H1 (cell line): ENCODE data around the gene CLPTM1L. TPM values are rescaled to one million over a fixed set of nuclear protein-coding genes. Genes with fewer than 3 reads are reported as not detected.
A peak's percentile ranks its signal among the peaks of the same experiment; 100 is the strongest.

Experiments used
- CTCF ChIA-PET: fragments of 300-600 bp; sonication (Branson Sonifier 250); formaldehyde crosslinking; loops from one replicate; lab custom pipeline; 2021; ENCODE audit not compliant: partially characterized antibody; lab: Charles Lee
- POLR2A ChIA-PET: fragments of 300-600 bp; sonication (Branson Sonifier 250); formaldehyde crosslinking; loops from one replicate; lab custom pipeline; 2021; ENCODE audit warnings: inconsistent platforms; ENCODE audit not compliant: partially characterized antibody; lab: Charles Lee
- DNase-seq, 2 experiments: peaks; one replicate each; pipeline versions ENCODE4 v3.0.0 to v3.0.0-alpha.2; 2010 to 2022; ENCODE audit warnings: low spot score in 2 of 2, low read depth in 1 of 2, mixed read lengths in 1 of 2
- FAIRE-seq: peaks from 2 replicates; lab custom pipeline; 2011; peaks lifted over from hg19 to GRCh38; lab: Jason Lieb, UNC
- H2AFZ ChIP-seq: 2 replicates; pipeline ENCODE4 v1.8.1; 2012; ENCODE audit warnings: low read length, inconsistent platforms
- H2AK5ac ChIP-seq: 2 replicates; pipeline ENCODE4 v1.6.1; 2013; ENCODE audit warnings: low read depth, low read length
- H2BK120ac ChIP-seq: replicated peaks from 2 replicates; pipeline ENCODE3; 2013; ENCODE audit warnings: low read depth, low read length, inconsistent platforms
- H2BK12ac ChIP-seq: 2 replicates; pipeline ENCODE4 v1.6.1; 2013; ENCODE audit warnings: low read depth, low read length
- H2BK15ac ChIP-seq: 2 replicates; pipeline ENCODE4 v1.6.1; 2013; ENCODE audit warnings: low read length
- H2BK20ac ChIP-seq: 2 replicates; pipeline ENCODE4 v1.6.1; 2013; ENCODE audit warnings: low read length
- H2BK5ac ChIP-seq: 2 replicates; pipeline ENCODE4 v1.6.1; 2013; ENCODE audit warnings: low read depth, low read length
- H3K14ac ChIP-seq: 2 replicates; pipeline ENCODE4 v1.6.1; 2013; ENCODE audit warnings: inconsistent platforms; ENCODE audit not compliant: insufficient read length
- H3K18ac ChIP-seq: 2 replicates; pipeline ENCODE4 v1.6.1; 2013; ENCODE audit warnings: low read length; ENCODE audit errors: extremely low read depth
- H3K23ac ChIP-seq: 2 replicates; pipeline ENCODE4 v1.6.1; 2013; ENCODE audit warnings: inconsistent platforms; ENCODE audit not compliant: insufficient read length
- H3K23me2 ChIP-seq: 2 replicates; pipeline ENCODE4 v1.6.1; 2013; ENCODE audit warnings: low read depth, low read length
- H3K27ac ChIP-seq: 2 replicates; pipeline ENCODE4 v1.6.1; 2011; ENCODE audit warnings: low read depth, low read length, inconsistent platforms
- H3K27me3 ChIP-seq, 4 experiments: replicated peaks in 1 of 4; 1 replicate in 1 of 4; 2 replicates in 3 of 4; pipeline versions ENCODE4 v1.6.1 to v1.8.1; 2011 to 2013; ENCODE audit warnings: low read length in 3 of 4, mild to moderate bottlenecking in 3 of 4, inconsistent platforms in 2 of 4, mixed read lengths in 2 of 4, moderate library complexity in 1 of 4; ENCODE audit not compliant: control insufficient read depth in 3 of 4, insufficient read depth in 3 of 4; ENCODE audit errors: extremely low read depth in 1 of 4
- H3K36me3 ChIP-seq, 4 experiments: 2 replicates each; pipeline versions ENCODE4 v1.6.1 to v1.8.1; 2011 to 2013; ENCODE audit warnings: mild to moderate bottlenecking in 4 of 4, low read length in 3 of 4, moderate library complexity in 2 of 4, control low read depth in 1 of 4, inconsistent platforms in 1 of 4; ENCODE audit not compliant: insufficient read depth in 4 of 4, control insufficient read depth in 2 of 4
- H3K4ac ChIP-seq: replicated peaks from 2 replicates; pipeline ENCODE3; 2013; ENCODE audit warnings: low read length, low read depth, mixed read lengths, inconsistent platforms; ENCODE audit not compliant: insufficient read length
- H3K4me1 ChIP-seq, 4 experiments: replicated peaks in 1 of 4; 1 replicate in 1 of 4; 2 replicates in 3 of 4; pipeline versions ENCODE4 v1.6.1 to v1.8.1; 2011 to 2013; ENCODE audit warnings: low read length in 3 of 4, inconsistent platforms in 2 of 4, mixed read lengths in 1 of 4; ENCODE audit not compliant: insufficient read depth in 4 of 4, control insufficient read depth in 3 of 4
- H3K4me2 ChIP-seq, 2 experiments: 2 replicates each; pipeline versions ENCODE4 v1.6.1 to v1.8.1; 2011 to 2013; ENCODE audit warnings: low read depth in 2 of 2, low read length in 2 of 2, control low read depth in 1 of 2, inconsistent platforms in 1 of 2, mild to moderate bottlenecking in 1 of 2; ENCODE audit not compliant: insufficient read depth in 1 of 2
- H3K4me3 ChIP-seq, 4 experiments: fragments of 200-600, 300-600 bp in 1 of 4; sonication (generic), shearing (Covaris generic), sonication (Bioruptor Twin) in 1 of 4; 2 replicates each; pipeline versions ENCODE4 v1.5.1 to v1.8.1; 2011 to 2016; ENCODE audit warnings: low read length in 4 of 4, low read depth in 3 of 4, control low read depth in 2 of 4, inconsistent platforms in 2 of 4, mild to moderate bottlenecking in 2 of 4, mixed read lengths in 1 of 4, moderate library complexity in 1 of 4; ENCODE audit not compliant: insufficient read depth in 2 of 4; ENCODE audit errors: extremely low read depth in 1 of 4
- H3K56ac ChIP-seq: replicated peaks from 2 replicates; pipeline ENCODE3; 2013; ENCODE audit warnings: low read depth, mild to moderate bottlenecking, mixed read lengths, low read length, inconsistent platforms; ENCODE audit not compliant: insufficient read length
- H3K79me1 ChIP-seq: 2 replicates; pipeline ENCODE4 v1.6.1; 2013; ENCODE audit warnings: low read depth, low read length, control low read depth
- H3K79me2 ChIP-seq, 2 experiments: 2 replicates each; pipeline versions ENCODE4 v1.6.1 to v1.8.1; 2012 to 2013; ENCODE audit warnings: low read length in 2 of 2, mild to moderate bottlenecking in 2 of 2, inconsistent platforms in 1 of 2; ENCODE audit not compliant: insufficient read depth in 2 of 2, control insufficient read depth in 1 of 2
- H3K9ac ChIP-seq, 4 experiments: replicated peaks in 1 of 4; 1 replicate in 1 of 4; 2 replicates in 3 of 4; pipeline versions ENCODE4 v1.6.1 to v1.8.1; 2011 to 2013; ENCODE audit warnings: low read depth in 3 of 4, low read length in 3 of 4, control low read depth in 2 of 4, mild to moderate bottlenecking in 2 of 4, moderate library complexity in 2 of 4, inconsistent platforms in 1 of 4; ENCODE audit errors: extremely low read depth in 1 of 4
- H3K9me3 ChIP-seq, 2 experiments: 2 replicates each; pipeline versions ENCODE4 v1.6.1 to v1.8.1; 2012 to 2013; ENCODE audit warnings: mild to moderate bottlenecking in 2 of 2, moderate library complexity in 2 of 2, control low read depth in 1 of 2, inconsistent platforms in 1 of 2, low read depth in 1 of 2, low read length in 1 of 2, mixed read lengths in 1 of 2; ENCODE audit not compliant: insufficient read depth in 2 of 2
- H4K20me1 ChIP-seq, 2 experiments: replicated peaks in 1 of 2; 2 replicates each; pipeline versions ENCODE3 to v1.8.1; 2011 to 2013; ENCODE audit warnings: inconsistent platforms in 2 of 2, low read length in 2 of 2, mild to moderate bottlenecking in 1 of 2; ENCODE audit not compliant: insufficient read depth in 2 of 2, control insufficient read depth in 1 of 2
- H4K5ac ChIP-seq: 2 replicates; pipeline ENCODE4 v1.6.1; 2013; ENCODE audit warnings: low read length, low read depth, mixed read lengths, inconsistent platforms; ENCODE audit not compliant: insufficient read length
- H4K8ac ChIP-seq: 2 replicates; pipeline ENCODE4 v1.8.0; 2013; ENCODE audit warnings: mild to moderate bottlenecking, moderate library complexity, low read length, inconsistent platforms; ENCODE audit not compliant: insufficient read depth; ENCODE audit errors: extremely low read depth
- H4K91ac ChIP-seq: replicated peaks from 2 replicates; pipeline ENCODE3; 2013; ENCODE audit warnings: low read length, mixed read lengths, inconsistent platforms; ENCODE audit not compliant: insufficient read length
- BRCA1 ChIP-seq: IDR thresholded peaks from 2 replicates; pipeline ENCODE4 v1.6.1; 2012; ENCODE audit warnings: low read depth, low read length, improper control_type of control experiment
- CBX5 ChIP-seq: fragments of 300-800, 300-1000 bp; sonication (generic); IDR thresholded peaks from 2 replicates; pipeline ENCODE4 v1.7.1; 2016; ENCODE audit warnings: antibody characterized with exemption, low read length, low read depth
- CBX8 ChIP-seq: fragments of 300-800, 300-1000 bp; sonication (generic); IDR thresholded peaks from 2 replicates; pipeline ENCODE4 v1.7.1; 2016; ENCODE audit warnings: low read depth, low read length, borderline replicate concordance
- CHD2 ChIP-seq: IDR thresholded peaks from 2 replicates; pipeline ENCODE4 v1.6.1; 2012; ENCODE audit warnings: low read length, improper control_type of control experiment
- CTCF ChIP-seq, 3 experiments: IDR thresholded peaks; 1 replicate in 2 of 3; 2 replicates in 1 of 3; pipeline versions ENCODE4 v1.5.1 to v1.6.1; 2011; ENCODE audit warnings: low read length in 3 of 3, mild to moderate bottlenecking in 3 of 3, inconsistent platforms in 2 of 3, low read depth in 1 of 3, moderate library complexity in 1 of 3; ENCODE audit not compliant: insufficient read depth in 1 of 3; ENCODE audit errors: control extremely low read depth in 1 of 3
- KDM4A ChIP-seq: IDR thresholded peaks from one replicate; pipeline ENCODE4 v1.7.1; 2012; ENCODE audit warnings: low read depth, mild to moderate bottlenecking, moderate library complexity, low read length, inconsistent platforms; ENCODE audit not compliant: severe bottlenecking
- POLR2A ChIP-seq, 2 experiments: IDR thresholded peaks; 1 replicate in 1 of 2; 2 replicates in 1 of 2; pipeline ENCODE4 v1.6.1; 2011; ENCODE audit warnings: low read depth in 2 of 2, low read length in 2 of 2, mild to moderate bottlenecking in 2 of 2; ENCODE audit errors: control extremely low read depth in 1 of 2
- POLR2AphosphoS5 ChIP-seq: IDR thresholded peaks from 2 replicates; pipeline ENCODE4 v1.6.1; 2011; ENCODE audit warnings: low read depth, low read length
- RXRA ChIP-seq: IDR thresholded peaks from 2 replicates; pipeline ENCODE4 v1.6.1; 2011; ENCODE audit warnings: low read depth, mild to moderate bottlenecking, low read length, moderate library complexity; ENCODE audit not compliant: insufficient read depth
- SIRT6 ChIP-seq: IDR thresholded peaks from one replicate; pipeline ENCODE4 v1.7.1; 2012; ENCODE audit warnings: low read length, inconsistent platforms
- TAF7 ChIP-seq: optimal IDR thresholded peaks from 2 replicates; pipeline ENCODE3; 2011; ENCODE audit warnings: low read depth, mild to moderate bottlenecking, inconsistent platforms, low read length, moderate library complexity, borderline replicate concordance
- WGBS, 2 experiments: shearing (Covaris generic) in 1 of 2; methylation state at CpG; one replicate each; pipeline versions ENCODE4 v1.1.6 to v1.1.7; 2013 to 2015; ENCODE audit warnings: low lambda C conversion rate in 2 of 2, mixed read lengths in 2 of 2, inconsistent platforms in 1 of 2, low coverage in 1 of 2, missing lambda C conversion rate in 1 of 2; ENCODE audit not compliant: insufficient replicate concordance in 2 of 2, insufficient coverage in 1 of 2, insufficient read length in 1 of 2; ENCODE audit errors: extremely low coverage in 1 of 2, missing lambda C conversion rate in 1 of 2; 5-methylcytosine and 5-hydroxymethylcytosine counted together
- polyA plus RNA-seq, 7 experiments: library from polyadenylated mRNA; depleted of rRNA in 3 of 7; stranded (reverse) in 5 of 7; unstranded in 2 of 7; fragments of >200 nt in 5 of 7; fragments of 200-250 nt in 2 of 7; gene quantifications; 1 replicate in 5 of 7; 2 replicates in 1 of 7; 4 replicates in 1 of 7; pipeline versions ENCODE4 v1.2.1 to v1.2.3, GENCODE V29; 2011 to 2013; ENCODE audit warnings: missing spikeins in 2 of 7, mixed read lengths in 2 of 7
- total RNA-seq: library from RNA; stranded (reverse); fragmentation: NEBNext Ultra II Directional; extraction: Animal tissue kit (Norgen Biotek cat#: 25700); gene quantifications from 2 replicates; pipeline ENCODE4 v1.2.1, GENCODE V29; 2021

CLPTM1L gene
- total and polyA plus RNA-seq, 2 of the 8 experiments (the other 6 are each of a cell fraction or from before 2014, with no cell fraction given): 102 to 119 TPM

- H3K27ac ChIP-seq: no peak overlapping the region
- H4K8ac ChIP-seq: peak overlapping the region; percentile 90
- no peak for TF ChIP-seq POLR2AphosphoS5
- no peak for TF ChIP-seq CBX8
- TF ChIP-seq CTCF (IDR thresholded peaks at IDR 0.05; ENCODE audit: control extremely low read depth in 1 of 3, insufficient read depth in 1 of 3, low read depth in 1 of 3, low read length in 3 of 3): no peak
- TF ChIP-seq CBX5: no peak
- TF ChIP-seq BRCA1: no peak
- TF ChIP-seq SIRT6: no peak
- TF ChIP-seq RXRA: no peak
- TF ChIP-seq TAF7: no peak
- peak; percentile 86 for TF ChIP-seq KDM4A
- TF ChIP-seq POLR2A (IDR thresholded peaks at IDR 0.05; ENCODE audit: control extremely low read depth in 1 of 2, low read depth in 2 of 2, low read length in 2 of 2): no peak; a peak in 1 of 3 replicates
- TF ChIP-seq CHD2: no peak
Observed at GRCh38 chr5:1386274-1386717, 41.4 kb upstream of the CLPTM1L start.

More at GRCh38 chr5:1386274-1386717, 41.4 kb upstream of the CLPTM1L start:
- H3K23ac ChIP-seq: no peak overlapping the region
- no peaks in the 10 kb centered on the region for H3K36me3 ChIP-seq
- no peak for FAIRE-seq
- peaks cover 9 to 46% (median 35%) of the 10 kb centered on the region in 4 experiments for H3K27me3 ChIP-seq
- DNase-seq: peak in 1 of 2 experiments; percentile 69
- peaks cover 5 to 11% of the 10 kb centered on the region in 2 experiments for H4K20me1 ChIP-seq
- no peaks in the 10 kb centered on the region for H3K79me1 ChIP-seq
- H3K56ac ChIP-seq: no peak overlapping the region
- peak overlapping the region; percentile 27 for H4K91ac ChIP-seq
- peak overlapping the region; percentile 51 to 65 (median 54) for H3K9ac ChIP-seq
- no peak overlapping the region for H2BK120ac ChIP-seq
- peaks cover 0 to 11% (median 6%) of the 10 kb centered on the region in 4 experiments; a peak in 5 of 7 replicates for H3K4me1 ChIP-seq
- H2BK20ac ChIP-seq: no peak overlapping the region
- ChIA-PET POLR2A (interaction anchor here (0.8 to 2.3 kb wide), 8 partner anchors 10 to 129 kb away, joined by 3 to 10 read pairs (median 4); no protein-coding TSS in a partner anchor), CTCF (interaction anchor here (1.2 to 1.8 kb wide), 4 partner anchors 9 to 94 kb away, joined by 3 to 9 read pairs (median 4); no protein-coding TSS in a partner anchor)
- H3K18ac ChIP-seq: peak overlapping the region; percentile 48; the same call in 1 of the 2 replicates
- no peak overlapping the region for H3K14ac ChIP-seq
- H2BK15ac ChIP-seq: peak overlapping the region; percentile 88
- H4K5ac ChIP-seq: no peak overlapping the region
- peak overlapping the region; percentile 23 for H3K4ac ChIP-seq
- H2BK5ac ChIP-seq: peak overlapping the region; percentile 24; the same call in 1 of the 2 replicates
- peaks cover 18% of the 10 kb centered on the region; the same call in 1 of the 2 replicates for H3K23me2 ChIP-seq
- no peak overlapping the region for H2AK5ac ChIP-seq
- 0 out of 2 replicates have a peak overlapping the region, but pooled peaks have one; percentile 6 for H2AFZ ChIP-seq
- no peaks in the 10 kb centered on the region for H3K79me2 ChIP-seq
- WGBS, 2 experiments: 7% methylated on average over 32 of the region's 36 CpGs; no CpG with 5 or more reads in 1 of the 2 experiments
- H3K4me2 ChIP-seq: peak overlapping the region; percentile 73 to 83
- H2BK12ac ChIP-seq: peak overlapping the region; percentile 80
- no peaks in the 10 kb centered on the region for H3K9me3 ChIP-seq
- H3K4me3 ChIP-seq: peak overlapping the region; percentile 48 to 69 (median 58)
